KBM-7 (cell line): ENCODE results near the gene CEP131.

ENCODE experiments used
- DNase-seq: peaks from one replicate; pipeline ENCODE4 v3.0.0-alpha.2; 2015
- in situ Hi-C: fragments of 300-500 bp; cut with MboI; formaldehyde crosslinking; loops from 2 replicates; pipeline ENCODE4 v1.14.3; 2020; ENCODE audit warnings: low sequenced_read_pairs, low pct_unique_long_range_greater_than_20kb, mixed read lengths

Gene CEP131

DNA sequence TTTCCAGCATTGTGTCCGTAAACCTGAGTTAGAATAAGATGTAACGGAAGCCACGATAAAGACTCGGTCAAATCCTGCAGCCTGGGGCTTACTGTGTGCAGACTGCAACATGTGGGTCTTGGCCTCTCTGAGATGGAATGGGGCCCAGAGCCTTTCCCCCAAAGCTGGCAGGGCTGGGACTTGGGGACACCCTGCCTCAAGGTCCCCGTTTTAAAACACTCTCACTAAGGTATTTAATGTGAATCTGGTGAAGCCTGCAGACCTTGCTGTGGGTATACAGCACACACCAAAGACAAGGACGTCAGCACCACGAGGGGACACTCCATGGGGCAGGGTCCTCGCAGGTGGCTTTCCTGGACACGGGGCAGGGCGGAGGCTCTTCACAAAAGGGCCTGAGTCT is 18.4 kb upstream of the CEP131 start:
- in situ Hi-C loops: no loop called here
- no peak for DNase-seq

- DNase-seq: no peak
- in situ Hi-C loops: no loop called here
Measured at GRCh38 chr17:81240761-81241160, 18.0 kb upstream of the CEP131 start.

DNA sequence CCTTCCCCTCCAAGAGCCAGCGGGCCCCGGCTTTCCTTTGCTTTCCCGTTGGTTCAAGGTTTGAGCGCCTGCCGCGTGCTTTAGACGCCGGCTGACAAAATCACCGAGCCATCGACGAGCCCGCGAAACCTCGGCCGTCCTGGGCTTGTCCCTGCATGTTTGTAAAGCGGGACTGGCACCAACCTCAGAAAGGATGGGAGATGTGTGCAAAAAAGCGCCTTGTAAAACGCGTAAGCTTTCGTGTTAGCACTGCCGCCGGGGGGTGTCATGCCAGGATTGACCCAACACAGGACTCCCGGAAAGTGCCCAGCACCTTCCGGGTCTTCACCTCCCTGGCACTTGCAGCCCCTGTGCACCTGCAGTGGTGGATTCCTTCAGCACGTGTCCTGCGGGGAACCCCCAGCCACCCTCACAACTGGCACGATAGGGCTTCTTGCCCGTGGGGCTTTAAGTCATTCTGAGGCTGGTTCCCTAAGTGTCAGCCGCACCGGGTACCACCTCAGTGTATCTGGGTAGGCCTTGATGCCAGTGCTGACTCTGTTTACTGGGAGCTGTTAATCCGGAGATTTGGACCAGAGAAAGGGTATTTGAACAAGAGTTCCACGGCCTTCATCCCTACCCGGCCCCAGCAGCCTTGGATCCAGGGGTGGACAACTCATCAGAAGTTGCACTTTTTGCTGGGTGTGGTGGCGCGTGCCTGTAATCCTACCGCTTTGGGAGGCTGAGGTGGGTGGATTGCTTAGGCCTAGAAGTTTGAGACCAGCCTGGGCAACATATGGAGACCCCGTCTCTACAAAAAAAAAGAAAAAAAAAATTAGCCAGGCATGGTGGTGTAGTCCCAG is 17.2 kb upstream of the CEP131 start:
- in situ Hi-C loops: no loop called here
- peak; percentile 57 for DNase-seq

DNA sequence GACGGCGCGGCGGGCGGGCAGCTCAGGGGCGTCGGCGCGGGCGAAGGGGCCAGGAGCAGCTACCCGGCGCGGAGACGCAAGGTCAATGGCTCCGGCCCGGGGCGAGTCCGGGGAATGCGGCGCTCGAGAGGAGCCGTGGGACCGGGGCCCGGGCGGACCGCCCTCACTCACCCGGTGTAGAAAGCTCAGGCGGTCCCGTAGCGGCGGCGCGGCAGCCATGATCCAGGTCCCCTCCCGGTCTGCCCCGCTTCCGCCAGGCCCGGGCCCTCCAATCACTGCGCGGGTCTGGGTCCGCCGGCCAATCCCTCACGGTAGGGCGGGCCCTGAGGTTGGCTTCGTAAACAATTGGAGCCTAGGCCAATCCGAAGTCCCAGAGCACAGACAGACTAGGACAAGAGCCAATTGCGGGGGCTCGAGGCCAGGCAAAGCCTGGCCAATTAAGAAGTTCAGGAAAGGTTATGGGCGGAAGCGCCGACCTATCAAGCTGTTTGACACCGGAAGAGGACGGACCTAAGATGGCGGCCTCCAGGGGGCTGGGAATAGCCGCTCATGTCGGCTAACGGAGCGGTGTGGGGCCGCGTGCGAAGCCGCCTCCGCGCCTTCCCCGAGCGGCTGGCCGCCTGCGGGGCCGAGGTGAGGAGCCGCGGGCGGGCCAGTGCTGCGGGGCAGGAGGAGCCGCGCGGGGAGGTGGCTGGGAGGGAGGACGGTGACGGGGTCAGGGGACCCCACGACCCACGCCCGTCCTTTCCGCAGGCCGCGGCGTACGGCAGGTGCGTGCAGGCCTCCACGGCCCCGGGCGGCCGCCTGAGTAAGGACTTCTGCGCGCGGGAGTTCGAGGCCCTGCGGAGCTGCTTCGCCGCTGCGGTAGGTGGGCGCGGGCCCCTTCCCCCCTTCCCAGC is 16.3 kb upstream of the CEP131 start, which contains the start of the genes NDUFAF8 and TEPSIN:
NDUFAF8 (plus strand) TSS at position 504 of the 899 bp plus-strand sequence; CDS start at position 550, 46 bp downstream.
TEPSIN (minus strand) TSS at position 241 of the 899 bp plus-strand sequence; CDS start at position 219, 22 bp downstream.
- peak; percentile 99 for DNase-seq
- in situ Hi-C loops: no loop called here

GRCh38 chr17:81238490-81238814 is 15.7 kb upstream of the CEP131 start:
- no peak for DNase-seq
- in situ Hi-C loops: no loop called here

DNA sequence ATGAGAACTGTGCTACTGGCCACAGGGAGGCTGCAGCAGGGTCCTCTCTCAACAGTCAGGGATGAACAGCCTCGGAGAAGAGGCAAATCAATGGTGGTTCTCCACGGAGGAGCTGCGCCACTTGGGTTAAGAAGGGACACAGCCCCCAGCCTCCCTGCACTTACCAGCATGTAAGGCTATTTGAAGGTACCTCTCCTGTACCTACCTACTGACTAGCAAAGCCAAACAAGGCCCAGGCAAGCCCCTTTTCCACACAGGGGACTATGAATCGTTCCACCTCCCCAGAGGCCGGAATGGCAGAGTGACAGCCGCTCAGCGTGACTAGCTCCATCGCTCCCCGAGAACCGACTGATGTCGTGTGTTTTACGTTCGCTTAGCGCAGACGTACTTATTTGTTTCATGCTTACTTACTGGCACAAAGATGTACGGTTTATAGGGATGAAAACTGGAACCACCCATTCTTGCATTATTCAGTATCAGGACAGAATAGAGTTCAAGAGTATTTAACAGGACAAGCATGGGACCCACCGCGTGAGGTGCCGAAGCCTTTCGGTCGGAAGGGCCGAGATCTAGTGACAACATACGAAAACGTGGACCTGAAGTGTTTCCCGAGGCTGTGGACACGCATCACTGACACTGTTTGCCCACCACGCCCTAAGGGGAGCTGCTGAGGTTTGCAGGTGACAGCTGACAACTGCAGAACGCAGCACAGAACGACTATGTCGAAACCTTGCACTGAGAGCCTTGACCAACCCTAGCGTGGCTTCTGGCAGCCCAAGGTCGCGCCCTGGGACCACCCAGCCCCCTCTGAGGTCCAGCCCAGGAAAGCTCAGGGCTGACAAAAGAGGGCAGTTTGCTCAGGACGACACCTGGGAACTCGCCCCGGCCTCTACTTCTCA is 15.1 kb upstream of the CEP131 start:
- in situ Hi-C loops: no loop called here
- DNase-seq: no peak

GRCh38 chr17:81236784-81237183 is 14.0 kb upstream of the CEP131 start:
- in situ Hi-C loops: no loop called here
- no peak for DNase-seq

- in situ Hi-C loops: no loop called here
- no peak for DNase-seq
Measured at GRCh38 chr17:81235822-81236740, 13.3 kb upstream of the CEP131 start.

GRCh38 chr17:81234940-81235821 is 12.4 kb upstream of the CEP131 start:
- in situ Hi-C loops: no loop called here
- DNase-seq: no peak

DNA sequence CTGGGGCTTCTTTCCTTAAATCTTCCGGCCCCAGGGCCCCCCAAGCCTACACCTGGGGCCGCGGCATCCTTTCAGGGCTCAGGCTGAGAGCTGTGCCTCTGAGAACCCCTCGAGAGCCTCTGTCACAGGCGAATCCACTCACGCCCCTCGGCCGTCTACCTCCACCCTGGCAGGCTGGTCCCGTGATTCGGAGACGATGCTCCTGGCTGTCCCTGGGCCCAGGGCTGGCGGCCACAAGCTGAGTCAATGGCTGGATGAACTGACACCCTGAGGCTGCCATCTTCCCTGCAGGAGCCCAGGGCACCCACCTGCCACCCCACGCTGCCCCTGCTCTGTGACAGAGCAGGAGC is 11.7 kb upstream of the CEP131 start:
- in situ Hi-C loops: no loop called here
- DNase-seq: no peak

DNA sequence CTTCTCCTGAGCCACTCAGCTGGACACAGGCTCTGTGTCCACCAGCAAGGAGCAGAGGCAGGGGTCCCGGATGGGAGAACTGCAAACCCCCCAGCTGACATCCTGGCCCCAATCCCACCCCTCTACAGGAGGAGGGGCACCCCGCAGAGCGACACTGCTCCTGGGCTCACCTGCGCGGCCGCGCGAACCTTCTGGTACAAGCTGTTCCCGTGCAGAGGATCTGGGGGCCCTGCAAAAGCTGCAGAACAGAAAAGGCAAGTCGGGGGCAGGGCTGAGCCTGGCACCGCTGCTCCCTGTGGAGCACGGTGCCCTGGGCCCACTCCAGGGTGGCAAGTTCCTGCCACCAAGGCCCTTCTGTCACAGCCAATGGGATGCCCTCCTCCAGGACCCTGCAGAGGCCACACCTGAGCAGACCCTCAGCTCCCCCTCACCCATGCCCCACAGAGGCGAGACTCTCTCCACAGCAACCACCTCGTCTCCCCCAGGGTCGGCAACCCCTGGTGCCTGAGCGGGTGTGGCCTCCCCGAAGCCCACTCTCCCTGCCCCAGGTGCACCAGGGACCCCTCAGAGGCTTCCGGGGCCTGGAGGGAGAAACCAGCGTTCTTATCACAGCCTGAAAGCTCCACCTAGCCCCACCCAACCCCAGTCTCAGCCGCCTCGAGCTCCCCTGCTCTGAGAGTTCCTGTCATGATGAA is 11.2 kb upstream of the CEP131 start:
- DNase-seq: no peak
- in situ Hi-C loops: no loop called here

- in situ Hi-C loops: no loop called here
- no peak for DNase-seq
Measured at GRCh38 chr17:81233316-81233715, 10.6 kb upstream of the CEP131 start.

DNA sequence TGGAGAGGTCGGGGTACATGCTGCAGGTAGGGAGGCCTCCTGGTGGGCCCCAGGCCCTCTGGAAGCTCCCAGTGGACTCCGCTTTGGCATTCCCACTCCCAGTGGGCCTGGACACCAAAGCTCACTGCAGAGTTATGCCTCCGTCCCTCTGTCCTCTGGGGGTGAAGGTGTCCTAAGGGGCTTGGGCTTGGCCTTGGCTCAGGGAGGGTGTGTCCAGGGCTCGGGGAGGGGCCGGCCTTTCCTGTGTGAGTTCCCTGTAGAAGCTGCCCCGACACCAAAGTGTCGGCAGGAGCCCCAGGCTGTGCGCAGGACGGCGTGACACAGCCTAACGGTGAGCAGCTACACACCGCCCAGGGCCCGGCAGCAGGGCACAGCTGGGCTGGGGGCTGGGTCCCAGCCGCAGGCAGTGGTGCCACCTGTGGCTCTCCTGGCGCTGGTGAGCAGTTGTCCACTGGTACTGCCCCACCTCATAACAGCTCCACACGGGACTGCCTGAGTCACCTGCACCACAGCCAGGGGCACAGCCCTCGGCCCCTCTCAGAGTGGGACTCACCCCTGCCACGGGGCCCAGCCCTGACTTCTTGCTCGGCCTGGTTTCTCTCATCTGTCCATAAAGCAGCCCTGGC is 10.0 kb upstream of the CEP131 start:
- DNase-seq: no peak

GRCh38 chr17:81231766-81232581 is 9.2 kb upstream of the CEP131 start:
- DNase-seq: no peak
- in situ Hi-C loops: no loop called here

More for the DNA sequence above, 10.0 kb upstream of the CEP131 start:
- in situ Hi-C loops: no loop called here

- in situ Hi-C loops: no loop called here
Measured at GRCh38 chr17:81231121-81231645, 8.4 kb upstream of the CEP131 start.

More at GRCh38 chr17:81231121-81231645, 8.4 kb upstream of the CEP131 start:
- DNase-seq: no peak
